HCT116 (cell line): ENCODE measurements around the gene ANO6.

ENCODE experiments used
- CTCF ChIP-seq, 3 experiments: fragments of 200-600 bp in 1 of 3; sonication (generic) in 1 of 3; IDR thresholded peaks in 2 of 3; conservative IDR thresholded peaks in 1 of 3; 2 replicates each; pipeline ENCODE4 v1.5.1; 2012 to 2017; ENCODE audit warnings: low read depth in 2 of 3, low read length in 2 of 3, antibody characterized with exemption in 1 of 3, borderline replicate concordance in 1 of 3, control low read depth in 1 of 3, mild to moderate bottlenecking in 1 of 3, mixed read lengths in 1 of 3, mixed run types in 1 of 3, moderate library complexity in 1 of 3; ENCODE audit not compliant: insufficient read depth in 1 of 3
- ELF1 ChIP-seq: IDR thresholded peaks from 2 replicates; pipeline ENCODE4 v1.6.1; 2012; ENCODE audit warnings: low read depth, borderline replicate concordance
- EZH2 ChIP-seq: fragments of 200-600 bp; sonication (generic); IDR thresholded peaks from 2 replicates; pipeline ENCODE4 v1.6.1; 2017; ENCODE audit warnings: antibody characterized with exemption, mixed run types
- POLR2A ChIP-seq: IDR thresholded peaks from 2 replicates; pipeline ENCODE4 v1.7.0; 2011; ENCODE audit warnings: borderline replicate concordance; ENCODE audit not compliant: insufficient read depth, insufficient read length; ENCODE audit errors: extremely low read depth
- POLR2AphosphoS5 ChIP-seq: IDR thresholded peaks from 2 replicates; pipeline ENCODE4 v1.6.1; 2011; ENCODE audit warnings: mild to moderate bottlenecking, low read depth, low read length, moderate library complexity
- SIN3A ChIP-seq: IDR thresholded peaks from 2 replicates; pipeline ENCODE4 v1.6.1; 2012; ENCODE audit warnings: low read depth
- ZBTB33 ChIP-seq: IDR thresholded peaks from 2 replicates; pipeline ENCODE4 v1.6.1; 2011; ENCODE audit warnings: mild to moderate bottlenecking, low read length, moderate library complexity; ENCODE audit not compliant: insufficient replicate concordance; ENCODE audit errors: extremely low read depth

- TF ChIP-seq ZBTB33 (no peak), ELF1 (no peak), POLR2A (no peak), POLR2AphosphoS5 (no peak), CTCF (IDR thresholded peaks at IDR 0.05 in 2 of 3, conservative IDR thresholded peaks at IDR 0.05 in 1 of 3; ENCODE audit: borderline replicate concordance in 1 of 3, insufficient read depth in 1 of 3, low read depth in 2 of 3, low read length in 2 of 3) (no peak), SIN3A (no peak), EZH2 (no peak)
Measured at GRCh38 chr12:45232146-45232755, 16.4 kb downstream of the ANO6 start.
